ENCODE data around the gene AHCY.
"Not testable (repeated sequence)": the region's sequence is repeated elsewhere in the genome, so short reads cannot be mapped to it uniquely, and the experiment has no call there.

Gene AHCY

GRCh38 chr20:34302312-34302722 lies 838 bp downstream of the AHCY start:
- no peaks in the 10 kb centered on the region for H3K36me3 ChIP-seq (ENCODE audit: insufficient read depth, low read length)
- peak overlapping the region; percentile 99 for H3K4me2 ChIP-seq (ENCODE audit: low read length)
- peaks cover 19% of the 10 kb centered on the region for H3K4me1 ChIP-seq (ENCODE audit: control insufficient read depth, insufficient read depth, low read length)
- no peaks in the 10 kb centered on the region for H3K27me3 ChIP-seq (ENCODE audit: control insufficient read depth, insufficient read depth, low read length)
- peak overlapping the region; percentile 100 for H3K4me3 ChIP-seq (ENCODE audit: low read length)
- H3K9ac ChIP-seq (ENCODE audit: low read depth, low read length): peak overlapping the region; percentile 98
- no peaks in the 10 kb centered on the region for H3K9me3 ChIP-seq (replicated peaks; ENCODE audit: low read length)

DNA sequence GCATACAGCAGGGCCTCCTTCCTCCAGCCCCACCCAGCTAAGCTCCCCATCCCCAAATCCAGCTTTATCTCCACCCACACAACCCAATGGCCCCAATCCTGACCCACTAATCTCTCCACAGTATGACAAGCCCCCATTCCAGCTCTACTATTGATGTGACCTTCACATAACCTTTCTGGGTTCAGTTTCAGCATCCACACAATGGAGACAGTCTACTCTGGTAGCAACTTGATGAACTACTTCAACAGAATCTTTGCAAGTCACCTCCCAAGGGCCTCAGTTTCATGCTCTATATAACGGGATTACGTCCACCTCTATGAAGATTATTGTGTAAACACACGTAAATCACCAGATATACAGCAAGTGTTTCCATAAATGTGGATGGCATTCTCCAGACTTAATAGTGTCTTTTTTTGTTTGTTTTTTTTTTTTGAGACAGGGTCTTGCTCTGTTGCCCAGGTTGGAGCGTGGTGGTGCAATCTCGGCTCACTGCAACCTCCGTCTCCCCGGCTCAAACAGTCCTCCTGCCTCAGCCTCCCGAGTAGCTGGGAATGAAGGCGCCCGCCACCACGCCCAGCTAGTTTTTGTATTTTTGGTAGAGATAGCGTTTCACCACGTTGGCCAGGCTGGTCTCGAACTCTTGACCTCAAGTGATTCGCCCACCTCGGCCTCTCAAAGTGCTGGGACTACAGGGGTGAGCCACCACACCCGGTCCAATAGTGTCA lies 1.4 kb downstream of the AHCY start:
- Histone ChIP-seq H3K4me1 (ENCODE audit: control insufficient read depth, insufficient read depth, low read length) (peaks cover 19% of the 10 kb centered on the region), H3K4me3 (ENCODE audit: low read length) (peak overlapping the region; percentile 100), H3K9ac (ENCODE audit: low read depth, low read length) (peak overlapping the region; percentile 98)

DNA sequence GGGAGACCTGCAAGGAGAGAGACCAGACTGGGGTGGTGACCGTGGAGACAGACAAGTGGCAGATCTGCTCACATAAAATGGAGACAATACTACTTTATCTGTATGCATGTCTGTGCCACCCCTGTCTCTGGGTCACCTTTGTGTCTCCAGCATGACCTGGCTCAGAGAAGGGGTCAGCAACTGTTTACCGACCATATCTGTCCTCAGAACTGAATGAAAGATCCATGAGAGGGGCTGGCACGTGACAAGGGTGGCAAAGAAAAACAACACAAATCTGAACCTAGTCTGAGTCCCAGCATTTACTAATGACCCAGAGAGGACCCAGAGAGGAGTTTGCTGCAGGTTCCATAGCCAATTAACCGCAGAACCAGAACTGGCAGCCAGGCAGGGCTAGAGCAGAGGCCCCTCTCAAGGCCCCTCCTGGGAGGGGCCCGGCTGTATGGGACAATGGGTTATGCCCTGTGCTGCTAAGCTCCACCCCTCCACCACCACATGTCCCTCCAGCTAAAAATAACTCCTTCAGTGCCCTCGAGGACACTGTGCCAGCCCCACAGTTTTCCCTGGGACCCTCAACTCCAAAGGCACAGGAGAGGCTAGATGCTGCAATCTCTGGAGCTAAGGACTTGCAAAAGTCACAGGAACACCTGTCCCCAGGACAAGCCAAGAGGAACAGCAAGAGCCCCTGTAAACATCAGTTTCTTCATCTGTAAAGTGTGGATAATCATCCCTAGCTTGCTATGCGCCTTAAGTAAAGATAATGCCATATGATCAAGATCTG lies 2.2 kb downstream of the AHCY start:
- peak overlapping the region; percentile 99 for H3K4me2 ChIP-seq (ENCODE audit: low read length)
- H3K9me3 ChIP-seq (replicated peaks; ENCODE audit: low read length): no peaks in the 10 kb centered on the region
- H3K4me1 ChIP-seq (ENCODE audit: control insufficient read depth, insufficient read depth, low read length): peaks cover 19% of the 10 kb centered on the region
- no peak overlapping the region for H3K4me3 ChIP-seq (ENCODE audit: low read length)
- H3K9ac ChIP-seq (ENCODE audit: low read depth, low read length): no peak overlapping the region
- H3K27me3 ChIP-seq (ENCODE audit: control insufficient read depth, insufficient read depth, low read length): no peaks in the 10 kb centered on the region
- no peaks in the 10 kb centered on the region for H3K36me3 ChIP-seq (ENCODE audit: insufficient read depth, low read length)

More for the DNA sequence above, 1.4 kb downstream of the AHCY start:
- Histone ChIP-seq H3K36me3 (ENCODE audit: insufficient read depth, low read length) (no peaks in the 10 kb centered on the region), H3K9me3 (replicated peaks; ENCODE audit: low read length) (no peaks in the 10 kb centered on the region), H3K27me3 (ENCODE audit: control insufficient read depth, insufficient read depth, low read length) (no peaks in the 10 kb centered on the region), H3K4me2 (ENCODE audit: low read length) (peak overlapping the region; percentile 99)

- no peaks in the 10 kb centered on the region for H3K9me3 ChIP-seq (replicated peaks; ENCODE audit: low read length)
- no peaks in the 10 kb centered on the region for H3K27me3 ChIP-seq (ENCODE audit: control insufficient read depth, insufficient read depth, low read length)
- no peak overlapping the region for H3K4me2 ChIP-seq (ENCODE audit: low read length)
- H3K4me3 ChIP-seq (ENCODE audit: low read length): no peak overlapping the region
- H3K36me3 ChIP-seq (ENCODE audit: insufficient read depth, low read length): peaks cover under 1% of the 10 kb centered on the region
- peaks cover 19% of the 10 kb centered on the region for H3K4me1 ChIP-seq (ENCODE audit: control insufficient read depth, insufficient read depth, low read length)
- H3K9ac ChIP-seq (ENCODE audit: low read depth, low read length): no peak overlapping the region
These were observed 2.8 kb downstream of the AHCY start for GRCh38 chr20:34300256-34300806.

- H3K27me3 ChIP-seq (ENCODE audit: control insufficient read depth, insufficient read depth, low read length): no peaks in the 10 kb centered on the region
- no peak overlapping the region for H3K4me3 ChIP-seq (ENCODE audit: low read length)
- no peak overlapping the region for H3K4me2 ChIP-seq (ENCODE audit: low read length)
- H3K4me1 ChIP-seq (ENCODE audit: control insufficient read depth, insufficient read depth, low read length): peaks cover 19% of the 10 kb centered on the region
- peaks cover 7% of the 10 kb centered on the region for H3K36me3 ChIP-seq (ENCODE audit: insufficient read depth, low read length)
- no peaks in the 10 kb centered on the region for H3K9me3 ChIP-seq (replicated peaks; ENCODE audit: low read length)
- no peak overlapping the region for H3K9ac ChIP-seq (ENCODE audit: low read depth, low read length)
These were observed 3.4 kb downstream of the AHCY start for GRCh38 chr20:34299556-34300255.

- Histone ChIP-seq H3K36me3 (ENCODE audit: insufficient read depth, low read length) (peaks cover 20% of the 10 kb centered on the region), H3K4me1 (ENCODE audit: control insufficient read depth, insufficient read depth, low read length) (peaks cover 19% of the 10 kb centered on the region)
- not testable (repeated sequence) for H3K9me3 ChIP-seq (replicated peaks; ENCODE audit: low read length); H3K4me3 ChIP-seq (ENCODE audit: low read length); H3K27me3 ChIP-seq (ENCODE audit: control insufficient read depth, insufficient read depth, low read length); H3K9ac ChIP-seq (ENCODE audit: low read depth, low read length); H3K4me2 ChIP-seq (ENCODE audit: low read length)
These were observed 4.8 kb downstream of the AHCY start for GRCh38 chr20:34298294-34298784.

- no peaks in the 10 kb centered on the region for H3K9me3 ChIP-seq (replicated peaks; ENCODE audit: low read length)
- H3K4me2 ChIP-seq (ENCODE audit: low read length): no peak overlapping the region
- H3K36me3 ChIP-seq (ENCODE audit: insufficient read depth, low read length): peaks cover 38% of the 10 kb centered on the region
- H3K4me1 ChIP-seq (ENCODE audit: control insufficient read depth, insufficient read depth, low read length): peaks cover 7% of the 10 kb centered on the region
- H3K4me3 ChIP-seq (ENCODE audit: low read length): no peak overlapping the region
- no peaks in the 10 kb centered on the region for H3K27me3 ChIP-seq (ENCODE audit: control insufficient read depth, insufficient read depth, low read length)
- H3K9ac ChIP-seq (ENCODE audit: low read depth, low read length): no peak overlapping the region
These were observed 6.7 kb downstream of the AHCY start for GRCh38 chr20:34296468-34296867.

- H3K27me3 ChIP-seq (ENCODE audit: control insufficient read depth, insufficient read depth, low read length): no peaks in the 10 kb centered on the region
- no peak overlapping the region for H3K4me2 ChIP-seq (ENCODE audit: low read length)
- peaks cover 50% of the 10 kb centered on the region for H3K36me3 ChIP-seq (ENCODE audit: insufficient read depth, low read length)
- no peak overlapping the region for H3K4me3 ChIP-seq (ENCODE audit: low read length)
- H3K9ac ChIP-seq (ENCODE audit: low read depth, low read length): no peak overlapping the region
- no peaks in the 10 kb centered on the region for H3K4me1 ChIP-seq (ENCODE audit: control insufficient read depth, insufficient read depth, low read length)
- H3K9me3 ChIP-seq (replicated peaks; ENCODE audit: low read length): no peaks in the 10 kb centered on the region
These were observed 7.9 kb downstream of the AHCY start for GRCh38 chr20:34295284-34295683.

DNA sequence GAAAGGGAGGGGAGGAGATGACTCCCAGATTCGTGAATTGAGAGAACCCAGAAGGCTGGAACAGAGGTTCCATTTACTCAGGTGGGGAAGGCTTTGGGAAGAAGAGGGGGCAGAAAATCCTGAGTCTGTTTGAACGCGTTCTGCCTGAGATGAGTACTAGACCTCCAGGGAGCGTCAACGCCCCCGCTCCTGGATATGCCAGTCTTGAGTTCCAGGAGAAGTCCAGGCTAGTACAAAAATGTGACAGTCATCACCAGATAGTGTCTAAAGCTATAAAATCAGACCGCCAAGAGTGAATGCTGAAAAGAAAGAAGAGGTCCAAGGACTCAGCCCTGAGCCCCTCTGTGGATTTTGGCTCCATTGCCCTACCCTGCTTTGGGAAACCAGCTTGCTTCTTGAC lies 8.6 kb downstream of the AHCY start:
- Histone ChIP-seq H3K9ac (ENCODE audit: low read depth, low read length) (no peak overlapping the region), H3K9me3 (replicated peaks; ENCODE audit: low read length) (no peaks in the 10 kb centered on the region), H3K36me3 (ENCODE audit: insufficient read depth, low read length) (peaks cover 55% of the 10 kb centered on the region), H3K4me3 (ENCODE audit: low read length) (no peak overlapping the region), H3K4me2 (ENCODE audit: low read length) (no peak overlapping the region), H3K27me3 (ENCODE audit: control insufficient read depth, insufficient read depth, low read length) (no peaks in the 10 kb centered on the region), H3K4me1 (ENCODE audit: control insufficient read depth, insufficient read depth, low read length) (no peaks in the 10 kb centered on the region)

GRCh38 chr20:34293589-34293988 lies 9.6 kb downstream of the AHCY start:
- Histone ChIP-seq H3K4me3 (ENCODE audit: low read length) (no peak overlapping the region), H3K9me3 (replicated peaks; ENCODE audit: low read length) (no peaks in the 10 kb centered on the region), H3K9ac (ENCODE audit: low read depth, low read length) (no peak overlapping the region), H3K4me1 (ENCODE audit: control insufficient read depth, insufficient read depth, low read length) (no peaks in the 10 kb centered on the region), H3K27me3 (ENCODE audit: control insufficient read depth, insufficient read depth, low read length) (no peaks in the 10 kb centered on the region), H3K36me3 (ENCODE audit: insufficient read depth, low read length) (peaks cover 59% of the 10 kb centered on the region), H3K4me2 (ENCODE audit: low read length) (no peak overlapping the region)

DNA sequence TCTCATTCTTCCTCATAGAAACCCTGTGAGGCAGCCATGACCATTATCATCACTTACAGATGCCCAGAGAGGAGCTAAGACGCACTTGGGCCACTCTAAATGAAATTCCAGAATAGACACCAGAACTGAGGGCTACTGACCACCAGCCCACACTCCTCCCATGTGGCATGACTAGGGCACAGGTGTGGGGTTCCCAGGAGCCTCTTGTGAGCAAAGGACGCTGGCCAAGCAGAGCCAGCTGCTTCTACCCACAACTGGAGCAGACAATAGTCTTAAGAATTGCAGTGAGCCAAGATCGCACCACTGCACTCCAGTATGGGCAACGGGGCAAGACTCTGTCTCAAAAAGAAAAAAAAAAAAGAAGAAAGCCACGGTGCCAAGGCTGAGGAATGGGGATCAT lies 10.0 kb downstream of the AHCY start:
- Histone ChIP-seq H3K9me3 (replicated peaks; ENCODE audit: low read length) (no peaks in the 10 kb centered on the region), H3K4me3 (ENCODE audit: low read length) (no peak overlapping the region), H3K27me3 (ENCODE audit: control insufficient read depth, insufficient read depth, low read length) (no peaks in the 10 kb centered on the region), H3K36me3 (ENCODE audit: insufficient read depth, low read length) (peaks cover 64% of the 10 kb centered on the region), H3K4me1 (ENCODE audit: control insufficient read depth, insufficient read depth, low read length) (no peaks in the 10 kb centered on the region), H3K4me2 (ENCODE audit: low read length) (no peak overlapping the region), H3K9ac (ENCODE audit: low read depth, low read length) (no peak overlapping the region)
